ENCODE data around the gene ST8SIA6.

Gene ST8SIA6

DNA sequence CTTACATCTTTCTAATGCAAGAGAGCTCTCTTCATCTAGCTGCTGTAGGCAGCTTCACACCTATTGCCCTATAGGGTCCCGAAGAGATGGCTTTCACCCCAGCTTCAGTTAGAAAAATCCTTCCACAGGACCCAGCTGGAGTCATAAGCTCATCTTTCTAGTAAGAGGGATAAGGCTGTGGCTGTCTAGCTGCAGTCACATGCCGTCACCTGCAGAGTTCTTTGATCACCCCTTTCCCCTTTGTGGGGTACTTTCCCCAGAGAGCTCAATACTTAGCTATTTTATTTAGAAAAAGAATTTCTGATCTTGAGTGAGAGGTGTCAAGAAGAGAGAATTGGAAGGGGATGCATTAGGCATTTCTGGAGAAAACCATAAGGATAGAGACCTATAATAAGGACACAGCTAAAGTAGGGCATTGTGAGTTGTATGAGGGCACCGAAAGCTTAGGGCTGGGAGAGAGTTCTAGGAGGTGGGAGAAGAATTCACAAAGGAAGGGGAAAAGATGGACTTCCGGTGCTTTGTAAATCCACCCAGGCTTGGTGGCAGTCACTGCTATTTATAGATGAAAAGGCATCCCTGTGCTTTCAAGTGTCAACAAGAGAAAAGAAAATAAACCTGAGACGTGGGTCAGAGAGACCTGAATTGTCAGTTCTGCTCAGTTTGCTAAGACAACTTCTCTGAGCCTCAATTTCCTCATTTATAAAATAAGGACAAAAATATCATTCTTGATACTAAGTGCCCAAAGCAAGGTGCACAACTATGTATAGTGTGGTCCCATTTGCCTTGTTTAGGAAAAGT is 11.1 kb upstream of the ST8SIA6 start:
- H3F3A ChIP-seq (ENCODE audit: low read depth): no peaks in the 10 kb centered on the region
- no peaks in the 10 kb centered on the region for H3K9me3 ChIP-seq (ENCODE audit: insufficient read depth, low read depth, low read length)
- no peaks in the 10 kb centered on the region for H3K9me2 ChIP-seq (replicated peaks; ENCODE audit: low read depth, low read length)
- H2AFZ ChIP-seq (ENCODE audit: low read length): no peak overlapping the region
- no peaks in the 10 kb centered on the region for H4K20me1 ChIP-seq (ENCODE audit: insufficient read depth, low read length, poor library complexity, severe bottlenecking)
- no peaks in the 10 kb centered on the region for H3K27me3 ChIP-seq (ENCODE audit: insufficient read depth, low read length, poor library complexity, severe bottlenecking)
- H3K4me2 ChIP-seq (ENCODE audit: low read depth, low read length, poor library complexity, severe bottlenecking): no peak overlapping the region
- no peaks in the 10 kb centered on the region for H3K79me2 ChIP-seq (ENCODE audit: insufficient read depth, low read length)
- no peak overlapping the region for H3K9ac ChIP-seq (ENCODE audit: low read depth, low read length, poor library complexity, severe bottlenecking)
- TF ChIP-seq EZH2phosphoT487 (IDR thresholded peaks at IDR 0.05; ENCODE audit: borderline replicate concordance) (no peak), CTCF (conservative IDR thresholded peaks at IDR 0.05; ENCODE audit: low read length) (no peak)
- H3K4me1 ChIP-seq (ENCODE audit: insufficient read depth, low read length, poor library complexity, severe bottlenecking): no peaks in the 10 kb centered on the region
- H3K36me3 ChIP-seq (ENCODE audit: insufficient read depth, low read length): no peaks in the 10 kb centered on the region
- H3K4me3 ChIP-seq (ENCODE audit: low read length, poor library complexity, severe bottlenecking): no peak overlapping the region

DNA sequence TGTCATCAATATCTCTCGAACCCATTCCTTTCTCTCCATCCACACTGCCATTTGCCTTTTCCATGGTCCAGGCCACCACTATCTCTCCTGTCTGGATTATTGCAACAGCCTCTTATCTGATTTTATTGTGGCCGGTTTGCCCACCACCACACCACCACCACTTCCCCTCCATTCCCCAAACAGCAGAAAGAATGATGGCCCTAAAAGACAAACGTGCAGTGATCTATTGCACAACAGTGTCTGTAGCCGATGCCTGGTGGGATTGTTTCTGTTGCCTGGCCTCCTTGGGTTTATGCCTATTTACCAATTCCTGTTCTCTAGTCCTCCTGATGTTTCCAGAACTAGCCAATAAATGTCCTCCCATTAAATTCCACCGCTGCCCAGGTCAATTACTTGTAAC is 10.2 kb upstream of the ST8SIA6 start:
- Histone ChIP-seq H3K9me2 (replicated peaks; ENCODE audit: low read depth, low read length) (no peaks in the 10 kb centered on the region), H3K9me3 (ENCODE audit: insufficient read depth, low read depth, low read length) (no peaks in the 10 kb centered on the region), H3K4me3 (ENCODE audit: low read length, poor library complexity, severe bottlenecking) (no peak overlapping the region), H3K9ac (ENCODE audit: low read depth, low read length, poor library complexity, severe bottlenecking) (no peak overlapping the region), H3K4me2 (ENCODE audit: low read depth, low read length, poor library complexity, severe bottlenecking) (no peak overlapping the region), H3K4me1 (ENCODE audit: insufficient read depth, low read length, poor library complexity, severe bottlenecking) (no peaks in the 10 kb centered on the region), H2AFZ (ENCODE audit: low read length) (no peak overlapping the region), H3F3A (ENCODE audit: low read depth) (no peaks in the 10 kb centered on the region), H4K20me1 (ENCODE audit: insufficient read depth, low read length, poor library complexity, severe bottlenecking) (no peaks in the 10 kb centered on the region), H3K79me2 (ENCODE audit: insufficient read depth, low read length) (no peaks in the 10 kb centered on the region), H3K36me3 (ENCODE audit: insufficient read depth, low read length) (no peaks in the 10 kb centered on the region), H3K27me3 (ENCODE audit: insufficient read depth, low read length, poor library complexity, severe bottlenecking) (no peaks in the 10 kb centered on the region)
- no peak for TF ChIP-seq CTCF (conservative IDR thresholded peaks at IDR 0.05; ENCODE audit: low read length)
- no peak for TF ChIP-seq EZH2phosphoT487 (IDR thresholded peaks at IDR 0.05; ENCODE audit: borderline replicate concordance)

GRCh38 chr10:17460756-17461155 is 6.4 kb upstream of the ST8SIA6 start:
- Histone ChIP-seq H3F3A (ENCODE audit: low read depth) (no peaks in the 10 kb centered on the region), H2AFZ (ENCODE audit: low read length) (no peak overlapping the region), H3K4me3 (ENCODE audit: low read length, poor library complexity, severe bottlenecking) (no peak overlapping the region), H3K9me2 (replicated peaks; ENCODE audit: low read depth, low read length) (no peaks in the 10 kb centered on the region), H3K4me2 (ENCODE audit: low read depth, low read length, poor library complexity, severe bottlenecking) (no peak overlapping the region), H4K20me1 (ENCODE audit: insufficient read depth, low read length, poor library complexity, severe bottlenecking) (no peaks in the 10 kb centered on the region), H3K4me1 (ENCODE audit: insufficient read depth, low read length, poor library complexity, severe bottlenecking) (no peaks in the 10 kb centered on the region), H3K9ac (ENCODE audit: low read depth, low read length, poor library complexity, severe bottlenecking) (no peak overlapping the region), H3K9me3 (ENCODE audit: insufficient read depth, low read depth, low read length) (no peaks in the 10 kb centered on the region), H3K79me2 (ENCODE audit: insufficient read depth, low read length) (no peaks in the 10 kb centered on the region), H3K36me3 (ENCODE audit: insufficient read depth, low read length) (no peaks in the 10 kb centered on the region), H3K27me3 (ENCODE audit: insufficient read depth, low read length, poor library complexity, severe bottlenecking) (peaks cover 4% of the 10 kb centered on the region)
- TF ChIP-seq EZH2phosphoT487 (IDR thresholded peaks at IDR 0.05; ENCODE audit: borderline replicate concordance) (no peak), CTCF (conservative IDR thresholded peaks at IDR 0.05; ENCODE audit: low read length) (no peak)

Measured in Loucy (cell line).